Stimulated activated CD8-positive, alpha-beta memory T cell treated with anti-CD3 and anti-CD28 coated beads, Interleukin-12 subunit alpha, Interleukin-12 subunit beta, amount 100 ng/mL, for 4 hours (primary cell): ENCODE results near the gene DNAH7.

Experiments
- DNase-seq: peaks from one replicate; pipeline ENCODE4 v3.0.0-alpha.2; 2020; ENCODE audit warnings: low read depth

Gene DNAH7

DNA sequence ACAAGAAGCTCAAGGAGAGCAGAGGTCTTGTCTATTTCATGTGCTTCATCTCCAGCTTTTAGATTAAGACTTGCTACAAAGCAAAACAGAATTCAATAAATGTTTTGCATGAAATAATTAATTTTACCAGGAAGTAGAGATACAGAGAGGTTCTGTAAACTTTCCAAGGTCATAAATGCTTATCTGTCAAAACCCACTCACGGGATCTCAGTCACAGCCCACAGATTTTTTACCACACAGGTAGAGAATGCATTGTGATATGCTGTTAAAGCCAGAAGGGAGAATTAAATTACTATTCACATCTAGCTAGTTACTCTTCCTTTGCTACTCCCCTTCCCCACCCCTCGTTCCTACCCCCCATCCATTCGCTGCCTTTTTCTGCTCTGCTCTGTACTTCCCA lies 205.5 kb downstream of the DNAH7 start:
- no peak for DNase-seq

DNA sequence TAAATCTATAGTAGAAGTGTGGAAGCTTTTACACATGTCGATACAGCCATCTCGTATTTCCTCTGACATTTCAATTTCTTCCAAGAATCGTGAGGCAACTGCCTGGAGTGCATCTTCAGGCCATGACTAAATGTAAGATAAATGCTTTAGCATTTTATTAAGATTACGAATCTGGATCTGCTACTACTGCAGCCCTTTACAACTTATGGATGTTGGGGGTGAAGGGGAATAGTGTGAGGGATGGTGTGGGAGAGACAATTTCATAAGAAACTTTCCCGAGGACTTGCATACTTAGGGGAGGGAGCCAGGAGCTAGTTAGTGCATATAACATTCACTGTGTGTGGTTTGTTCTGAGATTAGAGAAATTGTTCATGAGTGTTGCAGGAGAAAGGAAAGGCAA lies 206.8 kb downstream of the DNAH7 start:
- DNase-seq, result no peak

DNA sequence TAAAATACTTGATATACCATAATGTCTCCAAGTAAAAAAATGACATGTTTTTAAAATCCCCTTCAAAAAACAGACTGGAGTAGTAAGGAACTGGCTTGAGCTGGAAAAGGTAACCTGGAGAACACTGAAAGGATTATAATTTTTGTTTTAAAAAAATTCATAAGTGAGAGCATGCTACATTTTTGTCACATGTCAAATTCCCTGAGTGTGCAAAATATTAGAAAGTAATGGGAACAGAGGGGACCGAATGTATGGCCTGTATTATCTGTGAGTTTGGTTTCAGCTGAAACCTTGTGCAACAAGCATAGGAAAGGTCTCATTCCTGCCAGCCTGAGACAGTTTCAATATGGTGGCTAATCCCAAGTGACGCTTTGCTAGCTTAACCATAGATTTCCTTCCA lies 209.1 kb downstream of the DNAH7 start:
- no peak for DNase-seq

DNA sequence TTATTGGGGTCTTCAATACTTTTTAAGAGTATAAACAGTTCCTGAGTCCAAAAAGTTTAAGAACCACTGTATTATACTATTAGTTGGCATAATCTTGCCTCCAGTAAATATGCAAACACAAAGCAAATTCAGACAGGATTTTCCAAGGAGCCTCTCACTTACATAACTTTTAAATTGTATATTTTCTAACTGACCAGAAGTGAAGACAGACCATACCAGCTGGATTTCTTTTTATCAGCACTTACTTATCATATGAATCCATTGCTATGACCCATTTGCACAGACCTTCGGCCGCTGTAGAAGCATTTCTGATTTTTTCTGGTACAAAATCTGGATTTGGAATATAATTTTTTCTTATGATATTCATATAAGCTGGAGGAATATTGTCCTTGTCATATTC lies 211.5 kb downstream of the DNAH7 start:
- DNase-seq, result no peak

DNA sequence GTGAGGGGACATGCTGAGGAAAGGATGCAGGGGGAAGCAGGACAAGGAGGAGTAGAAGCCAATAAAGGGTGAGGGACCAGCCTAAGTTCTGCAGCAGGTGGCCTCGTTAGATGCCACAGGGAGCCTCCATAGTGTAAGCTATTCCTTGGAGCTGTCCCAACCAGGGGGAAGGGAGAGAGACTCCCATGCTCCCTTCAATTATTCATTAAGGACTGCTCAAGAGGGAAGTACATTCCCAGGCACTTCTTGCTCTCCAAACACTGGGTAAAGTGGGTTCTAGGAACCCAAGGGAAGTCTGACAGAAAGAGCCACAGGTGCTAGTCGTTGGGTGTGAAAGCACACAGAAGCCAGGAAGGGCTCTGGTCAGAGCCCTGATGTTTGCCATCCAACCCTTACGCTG lies 217.9 kb downstream of the DNAH7 start:
- no peak for DNase-seq

DNA sequence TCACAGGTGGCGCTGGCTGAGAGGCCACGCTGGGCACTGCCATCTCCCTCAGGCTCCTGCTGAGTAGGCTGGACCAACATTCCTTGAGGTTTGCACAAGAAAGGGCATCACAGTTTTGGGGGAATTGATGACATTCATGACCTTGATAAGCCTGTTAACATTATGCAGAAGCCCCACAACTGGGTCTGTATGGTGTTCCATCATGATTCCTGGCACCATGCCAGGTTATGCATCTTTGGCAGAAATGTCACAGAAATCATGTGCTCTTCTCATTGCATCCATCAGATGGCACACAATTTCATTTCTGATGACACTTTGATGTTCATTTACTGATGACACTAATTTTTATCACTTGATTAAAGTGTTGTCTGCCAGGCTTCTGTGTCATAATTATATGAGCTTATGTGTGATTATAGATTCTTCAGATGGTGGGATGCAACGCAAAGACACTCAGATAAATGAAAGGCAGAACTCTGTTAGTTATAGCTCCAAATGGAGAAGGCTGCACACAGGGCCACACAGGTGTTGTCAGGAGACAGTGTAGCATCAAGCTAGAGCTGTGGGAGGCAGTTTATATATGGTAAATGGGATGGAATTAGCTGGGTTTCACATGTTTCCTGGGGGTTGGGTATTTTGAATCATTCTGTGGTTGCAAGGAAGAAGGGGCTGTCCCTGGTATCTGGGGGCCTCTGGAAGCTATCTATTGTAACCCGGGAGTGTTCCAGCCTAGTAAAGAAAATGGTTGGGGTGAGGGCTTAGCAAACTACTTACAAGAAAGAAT lies 220.3 kb downstream of the DNAH7 start:
- DNase-seq, result no peak

DNA sequence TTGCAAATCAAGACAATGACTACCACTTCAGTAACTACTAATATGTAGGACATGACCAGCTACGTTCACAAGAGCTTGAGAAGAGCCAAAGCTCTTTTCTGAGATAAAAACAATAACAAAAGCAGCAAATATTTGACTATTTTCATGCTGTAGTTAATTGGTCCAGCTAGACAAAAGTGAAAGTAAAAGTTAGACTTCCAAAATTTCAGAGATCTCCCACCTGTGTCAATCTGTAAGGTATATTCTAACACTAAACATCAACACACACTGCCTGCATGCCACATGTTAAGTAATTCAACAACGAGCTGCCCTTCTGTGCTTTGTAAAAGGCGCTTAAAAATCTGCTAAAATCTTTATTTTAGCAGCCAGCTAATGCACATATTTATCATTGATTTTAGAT lies 225.7 kb downstream of the DNAH7 start:
- DNase-seq, result no peak

DNA sequence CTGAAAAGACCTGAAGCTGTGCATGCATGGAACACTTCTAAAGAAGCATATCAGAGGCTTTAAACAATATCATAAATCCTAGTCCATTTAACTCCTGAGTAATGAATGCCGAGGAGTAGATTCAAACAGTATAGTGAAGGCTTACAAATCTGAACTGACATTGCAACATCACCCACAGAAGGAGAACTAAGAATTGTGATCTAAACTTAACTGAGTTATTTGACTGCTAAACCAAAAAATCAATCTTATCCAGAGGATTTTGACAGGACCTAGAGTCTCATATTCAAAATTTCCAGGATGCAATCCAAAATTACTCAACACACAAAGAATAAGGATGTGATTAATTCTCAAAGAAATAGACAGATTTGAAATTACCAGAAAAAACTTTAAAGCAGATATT lies 230.6 kb downstream of the DNAH7 start:
- no peak for DNase-seq

DNA sequence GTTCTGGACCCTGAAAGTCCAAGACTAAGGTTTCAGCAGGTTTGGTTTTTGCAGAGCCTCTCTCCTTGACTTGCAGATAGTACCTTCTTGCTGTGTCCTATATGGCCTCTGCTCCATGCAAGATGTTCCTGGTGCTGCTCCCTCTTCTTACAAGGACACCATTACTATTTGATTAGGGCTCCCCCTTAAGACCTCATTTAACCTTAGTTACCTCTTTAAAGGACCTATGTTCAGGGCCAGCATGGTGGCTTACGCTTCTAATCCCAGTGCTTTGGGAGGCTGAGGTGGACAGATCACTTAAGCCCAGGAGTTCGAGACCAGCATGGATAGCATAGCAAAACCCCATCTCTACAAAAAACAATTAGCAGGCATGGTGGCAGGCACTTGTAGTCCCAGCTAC lies 232.6 kb downstream of the DNAH7 start:
- no peak for DNase-seq

DNA sequence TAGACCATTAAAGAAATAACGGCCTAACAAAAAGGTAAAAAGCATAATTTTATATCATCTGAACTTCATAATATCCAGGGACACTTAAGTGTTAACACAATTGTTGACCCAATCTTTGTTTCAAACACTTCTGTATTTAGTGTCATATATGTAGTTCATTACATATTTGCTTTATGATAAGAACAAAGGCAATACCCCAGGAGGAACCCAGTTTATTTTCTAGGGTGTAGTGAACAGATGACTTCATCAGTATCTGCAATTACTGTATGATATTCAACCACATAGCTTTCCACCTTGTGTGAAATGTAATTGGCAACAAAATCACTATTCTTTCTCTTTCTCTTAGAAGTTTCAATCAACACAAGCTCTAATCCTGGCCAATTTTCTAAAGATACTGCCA lies 233.8 kb downstream of the DNAH7 start:
- no peak for DNase-seq

DNA sequence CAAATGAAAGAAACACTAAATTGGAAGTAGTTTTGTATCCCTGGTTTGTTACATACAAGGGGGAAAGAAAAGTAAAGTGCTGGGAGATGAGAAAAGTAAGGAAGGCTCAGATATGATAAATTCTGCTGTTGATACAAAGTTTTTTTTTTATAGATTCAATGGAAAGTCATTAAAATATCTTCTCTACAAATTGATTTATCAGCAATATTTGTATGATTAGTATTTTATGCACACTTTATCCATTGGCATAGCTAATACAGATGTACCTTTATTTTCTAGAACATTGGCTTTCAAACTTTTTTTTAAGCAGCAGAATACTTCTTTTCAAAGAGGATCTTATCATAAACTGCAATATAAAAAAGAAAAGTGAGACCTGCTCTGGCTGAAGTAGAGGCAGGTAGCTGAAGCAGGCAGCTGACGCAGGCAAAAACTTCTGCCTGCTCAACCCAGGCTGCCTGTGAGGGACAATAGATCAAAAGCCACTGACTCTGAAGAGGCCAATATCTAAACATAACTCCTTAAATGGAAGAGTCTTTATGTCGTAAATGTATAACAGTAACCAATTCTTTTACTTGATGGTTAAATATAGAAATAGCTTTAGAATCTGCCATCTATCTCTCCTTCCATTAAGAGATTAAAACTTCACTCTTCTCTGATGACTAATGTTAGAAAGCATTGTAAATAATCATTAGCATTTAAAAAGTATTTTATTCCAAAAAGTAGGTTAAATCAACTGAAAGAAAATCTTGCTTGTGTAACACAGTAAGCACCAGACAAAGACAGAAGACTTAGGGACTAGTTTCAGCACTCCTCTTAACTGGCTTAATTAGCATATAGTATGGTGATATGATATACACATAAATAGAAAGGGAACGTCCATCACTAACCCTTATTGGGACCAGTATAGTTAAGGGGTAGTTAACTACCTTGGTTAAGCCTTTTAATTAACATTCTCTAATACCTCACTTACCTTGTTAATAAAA lies 237.4 kb downstream of the DNAH7 start:
- no peak for DNase-seq

DNA sequence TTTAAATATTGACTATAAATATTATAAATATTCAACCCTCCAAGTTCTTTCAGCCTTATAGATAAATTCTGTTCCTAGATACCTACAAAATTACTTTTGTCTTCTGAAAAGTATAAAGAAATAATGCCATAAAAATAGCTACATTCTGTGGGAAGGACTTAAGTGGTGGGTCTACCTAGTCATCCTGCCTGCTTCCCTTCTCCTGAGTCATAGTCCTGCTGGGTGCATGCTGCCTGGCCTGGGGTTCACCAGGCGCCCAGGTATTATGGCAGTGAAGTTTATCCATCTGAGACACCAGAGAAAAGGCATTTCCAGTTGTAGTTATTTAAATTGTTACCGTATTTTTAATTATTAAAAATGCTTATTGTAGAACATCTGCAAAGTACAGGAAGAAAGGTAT lies 244.2 kb downstream of the DNAH7 start:
- no peak for DNase-seq

DNA sequence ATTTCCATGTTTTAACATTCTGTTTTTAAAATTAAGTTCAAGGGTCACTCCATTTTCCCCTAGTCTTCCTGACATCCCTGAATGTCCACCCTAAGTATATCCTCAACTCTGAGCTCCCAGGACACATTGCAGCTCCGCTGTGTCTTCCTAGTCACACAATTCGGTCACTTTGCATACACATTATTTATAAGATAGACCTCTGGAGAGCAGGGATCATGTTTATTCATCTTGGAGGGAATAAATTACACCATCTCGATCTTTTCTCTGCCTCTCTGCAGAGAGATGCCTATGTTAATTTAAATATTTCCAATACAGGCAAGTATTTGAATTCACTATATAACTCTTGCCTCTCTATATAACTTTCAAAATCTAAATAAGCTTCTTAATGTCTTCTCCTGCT lies 245.4 kb downstream of the DNAH7 start:
- DNase-seq, result no peak

DNA sequence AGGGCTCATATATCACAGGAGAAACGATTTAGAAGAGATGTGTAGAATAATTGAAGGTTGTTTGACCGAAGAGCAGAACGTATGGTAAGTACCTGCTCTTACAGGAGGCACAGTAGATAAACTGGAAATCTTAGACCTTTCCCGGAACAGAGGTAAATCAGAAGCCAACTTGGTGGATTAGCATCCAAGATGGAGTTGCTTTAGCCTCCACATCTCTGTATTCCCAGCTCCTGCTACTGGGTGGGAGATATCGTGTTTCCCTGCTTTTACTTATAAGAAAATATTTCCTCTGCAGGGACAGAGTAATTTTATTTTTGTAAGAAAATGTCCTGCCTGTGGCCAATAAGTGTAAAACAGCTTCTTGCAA lies 247.1 kb downstream of the DNAH7 start:
- no peak for DNase-seq

DNA sequence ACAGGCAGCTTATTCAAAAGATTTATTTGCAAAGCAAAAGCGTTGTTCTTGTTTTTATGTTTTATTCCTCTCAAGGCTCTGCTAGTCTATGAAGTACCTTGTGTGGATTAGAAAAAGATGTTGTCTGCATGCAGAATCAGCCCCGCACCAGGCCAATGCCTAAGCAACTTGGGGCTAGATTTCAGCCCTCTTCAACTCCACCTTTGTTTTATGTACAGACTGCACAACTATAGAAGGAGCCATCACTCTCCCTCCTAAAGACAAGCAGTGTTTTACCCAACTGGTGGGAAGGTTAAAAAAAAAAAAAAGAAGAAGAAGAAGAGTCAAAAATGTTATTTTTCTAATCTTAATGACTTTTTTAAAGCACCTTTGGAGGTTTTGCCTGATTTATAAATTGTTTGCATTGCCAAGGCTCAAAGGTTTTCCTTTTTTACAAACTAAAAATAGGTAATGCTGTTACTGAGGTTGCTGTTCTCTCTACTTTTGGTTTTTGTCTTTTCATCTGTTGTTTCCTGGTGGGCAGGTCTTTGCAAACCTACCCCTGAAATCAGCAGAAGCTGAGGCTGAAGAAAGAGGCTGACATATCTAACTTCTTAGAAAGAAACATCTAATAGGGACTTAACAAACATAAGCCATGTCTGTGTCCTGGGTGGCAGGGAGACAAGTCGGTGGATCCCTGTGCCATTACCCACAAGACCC lies 247.6 kb downstream of the DNAH7 start:
- no peak for DNase-seq

DNA sequence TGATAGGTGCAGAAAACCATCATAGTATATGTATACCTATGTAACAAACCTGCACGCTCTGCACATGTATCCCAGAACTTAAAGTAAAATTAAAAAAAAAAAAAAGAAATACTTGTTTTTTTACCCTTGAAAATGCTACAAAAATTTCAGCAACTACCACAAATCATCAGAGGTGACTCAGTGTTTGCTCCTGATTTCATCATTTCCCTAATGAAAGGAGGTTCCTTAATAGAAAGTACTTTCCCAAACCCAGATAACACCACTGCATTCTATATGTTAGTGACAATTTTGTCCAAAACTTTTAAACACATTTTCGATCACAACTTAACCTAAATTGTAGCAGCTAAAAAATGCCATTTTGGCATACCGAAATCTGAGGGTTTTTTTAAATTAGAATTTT lies 248.3 kb downstream of the DNAH7 start:
- DNase-seq, result no peak

DNA sequence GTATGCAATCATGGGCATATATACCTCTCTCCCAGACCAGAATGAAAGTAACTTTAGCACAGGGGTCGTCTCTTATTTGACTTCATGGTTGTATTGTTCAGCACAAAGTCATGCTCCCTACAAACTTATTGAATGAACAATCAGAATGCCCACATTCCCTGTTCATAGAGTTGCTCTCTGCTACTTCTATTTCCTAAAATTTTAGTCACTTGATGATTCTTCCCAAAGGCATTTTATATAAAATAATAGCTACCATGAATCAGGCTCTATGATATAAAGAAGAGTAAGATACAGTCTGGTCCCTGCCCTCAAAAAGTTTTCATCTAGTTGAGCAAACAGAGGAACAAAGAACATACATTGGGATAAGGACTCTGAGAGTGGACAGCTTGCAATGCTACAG lies 249.4 kb downstream of the DNAH7 start:
- DNase-seq, result no peak

DNA sequence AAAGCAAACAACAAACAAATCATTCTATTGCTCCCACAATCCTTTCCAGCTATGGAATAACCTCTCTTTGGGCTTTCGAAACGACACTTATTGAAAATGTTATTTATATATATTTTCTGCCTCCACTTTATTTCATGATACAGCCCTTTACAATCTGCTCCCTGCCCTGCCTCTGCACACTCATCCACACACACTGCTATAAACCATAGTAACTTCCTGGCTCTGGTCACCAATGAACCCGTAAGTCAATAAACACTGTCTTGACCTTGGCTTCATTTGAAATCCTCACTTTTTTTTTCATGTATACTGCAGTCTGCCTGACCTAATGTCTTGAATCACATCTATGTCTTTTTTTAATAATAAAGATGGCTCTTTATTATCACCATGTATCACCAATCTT lies 250.1 kb downstream of the DNAH7 start:
- DNase-seq, result no peak

DNA sequence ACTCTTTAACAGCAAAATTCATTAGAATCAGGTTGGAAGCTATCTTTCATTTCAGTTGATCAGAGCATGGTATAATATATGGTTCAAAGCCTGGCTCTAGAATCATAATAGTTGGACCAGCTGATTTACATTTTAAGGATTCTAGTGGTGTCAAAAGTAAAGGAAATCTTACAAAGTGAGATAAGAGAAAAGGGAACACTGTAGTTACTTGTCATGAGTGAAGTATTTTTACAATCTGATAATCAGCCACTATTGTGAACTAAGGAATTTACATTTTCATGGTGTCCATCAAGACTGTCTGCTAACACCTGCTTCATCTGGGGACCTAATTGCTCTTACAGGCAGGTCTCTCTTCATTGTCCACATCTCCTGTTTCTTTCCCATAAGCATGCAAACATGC lies 250.5 kb downstream of the DNAH7 start:
- DNase-seq, result no peak

DNA sequence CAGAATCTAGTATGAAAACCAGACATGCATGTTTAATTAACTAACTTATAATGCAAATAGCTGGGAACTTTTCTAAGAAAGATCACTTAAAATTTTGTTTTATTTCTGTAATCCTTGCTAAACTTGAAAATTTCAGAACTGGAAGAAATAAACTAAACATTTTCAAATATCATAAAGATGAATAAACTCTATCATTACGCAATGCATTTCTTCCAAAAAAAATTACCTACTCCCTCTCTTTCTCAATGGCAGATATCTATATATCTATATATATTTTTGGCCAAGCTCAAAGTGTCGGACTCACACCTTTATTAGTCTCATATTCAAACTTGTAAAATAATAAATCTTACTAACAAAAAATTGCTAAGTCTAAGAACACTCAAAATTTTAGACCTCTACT lies 253.6 kb downstream of the DNAH7 start:
- no peak for DNase-seq

DNA sequence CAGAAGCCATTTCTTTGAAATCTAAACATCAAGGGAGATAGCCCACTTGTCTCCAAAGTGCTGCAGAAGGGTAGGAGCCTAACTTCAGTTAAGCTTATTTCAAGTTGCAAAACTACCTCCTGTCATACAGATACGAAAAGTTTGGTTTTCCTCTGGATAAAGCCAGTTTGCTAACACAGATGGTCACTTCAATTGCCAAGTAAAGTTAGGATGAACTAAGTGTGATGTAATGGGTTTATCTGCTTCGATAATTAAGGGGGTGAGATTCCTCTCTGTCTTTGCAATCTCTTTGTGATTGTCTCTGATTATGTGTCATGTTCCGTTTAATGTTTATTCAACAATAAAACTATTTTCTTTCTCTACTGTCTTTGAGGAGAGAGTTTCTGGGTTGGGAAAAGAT lies 255.2 kb downstream of the DNAH7 start:
- DNase-seq, result no peak

DNA sequence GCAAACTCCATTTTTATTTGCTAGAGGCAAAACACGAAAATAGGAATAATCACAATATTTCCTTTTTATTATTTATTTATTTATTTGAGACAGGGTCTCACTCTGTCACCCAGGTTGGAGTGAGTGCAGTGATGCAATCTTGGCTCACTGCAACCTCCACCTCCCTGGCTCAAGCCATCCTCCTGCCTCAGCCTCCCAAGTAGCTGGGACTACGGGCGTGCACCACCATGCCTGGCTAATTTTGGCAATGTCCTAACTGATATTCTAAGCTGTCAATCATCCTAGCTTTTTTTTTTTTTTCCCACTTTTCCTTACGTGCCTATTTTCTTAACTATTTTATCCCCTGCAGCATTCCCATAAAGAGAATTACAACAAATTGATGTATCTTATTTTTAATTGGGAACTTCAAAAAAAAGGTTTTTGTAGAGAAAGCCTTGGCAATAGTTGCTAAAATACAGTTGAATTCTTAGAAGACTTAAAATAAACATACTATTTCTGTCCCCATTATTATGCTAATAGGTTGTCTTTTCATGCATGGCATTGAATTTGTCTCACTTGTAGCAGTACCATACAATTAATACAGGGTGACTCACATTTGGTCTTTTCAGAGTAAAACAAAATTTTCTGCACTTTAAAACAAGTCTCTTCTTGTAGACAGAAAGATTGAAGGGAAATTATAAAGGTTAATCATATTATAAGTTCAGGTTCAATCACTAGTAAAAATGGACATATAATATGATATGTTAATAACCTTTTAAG lies 258.1 kb downstream of the DNAH7 start:
- no peak for DNase-seq
